Activated CD4-positive, alpha-beta T cell treated with anti-CD3 and anti-CD28 coated beads for 36 hours (primary cell): ENCODE data around the gene GPR78. TPM values are rescaled to one million over a fixed set of nuclear protein-coding genes. Genes with fewer than 3 reads are reported as not detected.

Experiments
- ATAC-seq: fragments of 200-7000 bp; cut with Tn5 transposase; one replicate; pipeline ENCODE4 v1.10.0; 2021; ENCODE audit warnings: mild to moderate bottlenecking, moderate library complexity
- CTCF ChIA-PET: fragments of 350-600 bp; sonication (Branson Sonifier 250); formaldehyde crosslinking; loops from one replicate; lab custom pipeline; 2021; ENCODE audit warnings: antibody characterized with exemption; lab: Charles Lee
- POLR2A ChIA-PET: fragments of 350-600 bp; sonication (Branson Sonifier 250); formaldehyde crosslinking; loops from one replicate; lab custom pipeline; 2021; ENCODE audit warnings: antibody characterized with exemption, inconsistent platforms; lab: Charles Lee
- DNase-seq: peaks from one replicate; pipeline ENCODE4 v3.0.0-alpha.2; 2020
- H3K27ac Mint-ChIP-seq: one replicate; pipeline ENCODE4 v1.8.0; 2021; ENCODE audit warnings: mixed read lengths
- H3K27me3 Mint-ChIP-seq: one replicate; pipeline ENCODE4 v1.8.0; 2021; ENCODE audit warnings: mixed read lengths
- H3K36me3 Mint-ChIP-seq: one replicate; pipeline ENCODE4 v1.8.0; 2021; ENCODE audit warnings: low read depth, mixed read lengths
- H3K4me1 Mint-ChIP-seq: one replicate; pipeline ENCODE4 v1.8.0; 2021; ENCODE audit warnings: mixed read lengths
- H3K4me3 Mint-ChIP-seq: one replicate; pipeline ENCODE4 v1.8.0; 2021; ENCODE audit warnings: mild to moderate bottlenecking, moderate library complexity, mixed read lengths
- H3K9me3 Mint-ChIP-seq: one replicate; pipeline ENCODE4 v1.8.0; 2021; ENCODE audit warnings: low read depth, mixed read lengths
- intact Hi-C, 2 experiments: fragments of 100-400 bp; cut with DNase I in 1 of 2; cut with micrococcal nuclease in 1 of 2; formaldehyde crosslinking; loops; one replicate each; pipeline versions ENCODE4 v1.14.2 to v1.15.1; 2022 to 2024; cut with DNase I, micrococcal nuclease
- total RNA-seq, 2 experiments: library from RNA; stranded (reverse); gene quantifications; one replicate each; pipeline ENCODE4 v1.2.3, GENCODE V29; 2021

Gene GPR78
- total RNA-seq, 2 experiments from 2014 or later = not detected

GRCh38 chr4:8540586-8540985 lies 39.6 kb upstream of the GPR78 start:
- intact Hi-C loops = no loop called here
- no peak for ATAC-seq
- no peak for DNase-seq
- no peak overlapping the region for H3K4me3 Mint-ChIP-seq
- no peaks in the 10 kb centered on the region for H3K36me3 Mint-ChIP-seq
- H3K27ac Mint-ChIP-seq = no peak overlapping the region
- no peaks in the 10 kb centered on the region for H3K9me3 Mint-ChIP-seq
- ChIA-PET CTCF (interaction anchor here (0.6 kb wide), 2 partner anchors 291 to 1009 kb away, joined by 3 to 4 read pairs; no protein-coding TSS in a partner anchor), POLR2A (no interaction called here)
- H3K4me1 Mint-ChIP-seq = peaks cover 13% of the 10 kb centered on the region
- H3K27me3 Mint-ChIP-seq = no peaks in the 10 kb centered on the region

DNA sequence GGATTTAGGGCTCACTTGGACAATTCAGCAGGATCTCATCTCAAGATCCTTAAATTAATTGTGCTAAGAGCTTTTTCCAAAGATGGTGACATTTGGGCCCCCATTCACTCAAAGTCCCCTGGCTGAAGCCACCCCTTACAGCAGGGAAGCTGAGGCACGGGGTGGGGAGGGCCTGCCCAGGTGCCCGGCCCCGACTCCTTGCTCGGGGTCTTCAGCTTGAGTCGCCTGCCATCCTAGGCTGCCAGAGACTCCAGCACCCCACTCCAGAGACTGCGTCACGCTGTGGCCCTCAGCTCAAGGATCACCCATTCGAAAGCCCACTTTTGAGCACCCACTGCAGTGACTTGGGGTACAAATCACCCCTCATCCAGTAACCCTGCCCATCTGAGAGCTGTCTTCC lies 39.2 kb upstream of the GPR78 start:
- ChIA-PET POLR2A (no interaction called here), CTCF (interaction anchor here (0.6 kb wide), 3 partner anchors 27 to 1009 kb away, joined by 3 to 4 read pairs (median 3); no protein-coding TSS in a partner anchor)
- Mint-ChIP-seq H3K27me3 (no peaks in the 10 kb centered on the region), H3K27ac (no peak overlapping the region), H3K4me1 (peaks cover 13% of the 10 kb centered on the region), H3K4me3 (no peak overlapping the region), H3K36me3 (no peaks in the 10 kb centered on the region), H3K9me3 (no peaks in the 10 kb centered on the region)
- ATAC-seq (no peak), DNase-seq (no peak)
- intact Hi-C loops = no loop called here

- POLR2A ChIA-PET = no interaction called here
- Mint-ChIP-seq H3K4me1 (peaks cover 13% of the 10 kb centered on the region), H3K4me3 (no peak overlapping the region), H3K27me3 (no peaks in the 10 kb centered on the region), H3K9me3 (no peaks in the 10 kb centered on the region), H3K27ac (no peak overlapping the region), H3K36me3 (no peaks in the 10 kb centered on the region)
- intact Hi-C loops = no loop called here
- ATAC-seq = no peak
- no peak for DNase-seq
- CTCF ChIA-PET = no interaction called here
Measured at GRCh38 chr4:8541981-8542715, 38.0 kb upstream of the GPR78 start.

DNA sequence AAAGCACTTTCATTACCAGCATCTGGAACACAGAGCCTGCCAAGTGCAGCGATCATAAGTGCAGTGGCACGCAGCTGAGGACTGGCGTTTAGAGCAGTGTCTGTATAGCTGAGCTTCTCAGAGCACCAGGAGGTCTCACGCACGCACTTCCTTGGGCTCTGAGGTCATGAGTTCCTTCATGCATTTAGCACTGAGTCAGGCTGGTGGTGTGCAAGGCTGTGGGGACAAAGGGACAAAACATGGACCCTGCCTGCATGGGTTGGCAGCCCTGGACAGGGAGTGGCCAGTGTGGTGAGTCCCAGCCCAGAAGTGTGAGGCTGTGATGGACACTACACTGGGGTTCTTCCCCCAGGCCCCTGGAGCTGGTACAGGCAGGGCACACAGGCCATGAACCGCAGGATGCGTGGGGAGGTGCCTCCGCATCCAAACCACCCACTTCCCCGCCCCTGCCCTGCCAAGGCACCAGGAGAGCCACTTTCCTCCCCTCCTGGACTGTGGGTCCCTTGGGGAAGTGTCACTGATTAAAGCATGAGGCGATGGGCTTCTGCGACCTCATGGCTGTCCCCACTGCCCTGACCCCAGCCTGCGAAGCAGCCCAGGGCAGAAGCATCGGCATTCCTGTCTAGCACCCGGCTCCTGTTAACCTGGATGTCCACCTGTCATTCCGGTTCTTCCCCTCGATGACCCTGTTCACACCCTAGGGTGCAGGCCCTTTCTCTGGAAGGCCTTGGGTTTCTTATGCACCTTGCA lies 37.2 kb upstream of the GPR78 start:
- ATAC-seq (no peak), DNase-seq (no peak)
- Mint-ChIP-seq H3K36me3 (no peaks in the 10 kb centered on the region), H3K9me3 (no peaks in the 10 kb centered on the region), H3K4me1 (peaks cover 13% of the 10 kb centered on the region), H3K27ac (no peak overlapping the region), H3K27me3 (no peaks in the 10 kb centered on the region), H3K4me3 (no peak overlapping the region)
- ChIA-PET CTCF (no interaction called here), POLR2A (no interaction called here)
- intact Hi-C loops = no loop called here

DNA sequence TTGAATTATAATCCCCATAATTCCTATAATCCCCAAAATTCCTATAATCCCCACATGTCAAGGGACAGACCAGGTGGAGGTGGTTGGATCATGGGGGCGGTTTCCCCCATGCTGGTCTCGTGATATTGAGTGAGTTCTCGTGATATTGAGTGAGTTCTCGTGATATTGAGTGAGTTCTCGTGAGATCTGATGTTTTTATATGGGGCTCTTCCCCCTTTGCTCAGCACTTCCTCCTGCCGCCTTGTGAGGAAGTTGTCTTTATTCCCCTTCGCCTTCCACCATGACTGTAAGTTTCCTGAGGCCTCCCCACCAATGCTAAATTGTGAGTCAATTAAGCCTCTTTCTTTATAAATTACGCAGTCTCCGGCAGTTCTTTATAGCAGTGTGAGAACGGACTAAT lies 36.6 kb upstream of the GPR78 start:
- no peaks in the 10 kb centered on the region for H3K36me3 Mint-ChIP-seq
- POLR2A ChIA-PET = no interaction called here

DNA sequence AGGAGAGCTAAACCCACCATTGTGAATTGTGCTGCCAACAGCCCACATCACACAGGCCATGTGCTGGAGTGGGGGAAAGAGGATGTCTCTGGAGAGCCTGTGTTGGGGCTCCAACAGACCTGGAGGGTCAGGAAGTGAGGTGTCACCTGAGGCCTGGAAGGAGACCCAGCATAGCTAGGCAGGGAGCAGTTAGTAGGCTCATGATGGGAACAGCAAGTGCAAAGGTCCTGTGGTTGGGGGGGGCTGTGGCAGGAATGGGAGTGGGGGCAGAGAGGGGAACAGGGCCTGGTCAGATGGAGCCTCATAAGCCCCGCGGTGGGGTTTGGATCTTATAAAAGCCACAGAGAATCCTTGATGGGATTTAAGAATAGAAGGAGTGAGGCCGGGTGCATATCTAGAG lies 35.9 kb upstream of the GPR78 start:
- no peaks in the 10 kb centered on the region for H3K9me3 Mint-ChIP-seq
- POLR2A ChIA-PET = no interaction called here
- intact Hi-C loops = no loop called here

More for the DNA sequence above, 36.6 kb upstream of the GPR78 start:
- ATAC-seq = no peak
- CTCF ChIA-PET = no interaction called here
- intact Hi-C loops = no loop called here
- DNase-seq = no peak
- H3K4me1 Mint-ChIP-seq = peaks cover 13% of the 10 kb centered on the region
- H3K27ac Mint-ChIP-seq = no peak overlapping the region
- H3K27me3 Mint-ChIP-seq = no peaks in the 10 kb centered on the region
- no peaks in the 10 kb centered on the region for H3K9me3 Mint-ChIP-seq
- no peak overlapping the region for H3K4me3 Mint-ChIP-seq

DNA sequence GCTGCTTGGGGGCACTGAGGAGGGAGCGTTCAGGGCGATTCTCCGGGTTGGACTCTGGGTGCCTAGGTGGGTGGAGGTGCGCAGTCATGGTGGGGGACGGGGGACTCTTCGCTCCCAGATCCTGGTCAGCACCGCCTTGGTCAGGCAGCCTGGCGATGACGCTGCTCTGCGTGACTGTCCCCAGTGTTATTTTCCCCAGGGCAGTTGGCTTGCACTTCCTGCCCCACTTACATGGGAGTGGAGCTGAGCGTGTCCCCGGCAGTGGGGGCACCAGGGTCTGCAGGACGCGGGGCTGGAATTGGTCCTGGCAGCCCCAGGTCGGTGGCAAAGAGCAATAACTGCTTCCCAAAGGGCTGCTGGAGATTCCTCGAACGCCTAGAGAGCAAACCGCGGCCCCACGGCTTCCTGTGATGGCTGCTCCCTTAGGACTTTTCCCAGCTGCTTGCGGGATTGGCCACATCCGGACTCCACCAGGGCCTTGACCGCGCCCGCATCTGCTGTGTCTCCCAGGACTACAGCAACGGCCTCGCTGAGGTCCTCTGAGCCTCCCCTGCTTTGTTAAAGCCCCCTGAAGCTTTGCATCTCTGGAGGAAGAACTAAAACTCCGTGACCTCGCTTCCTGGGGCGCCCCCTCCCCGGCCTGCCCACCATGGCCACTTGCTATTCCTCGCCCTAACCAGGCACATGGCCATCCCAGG lies 35.3 kb upstream of the GPR78 start:
- H3K27me3 Mint-ChIP-seq = no peaks in the 10 kb centered on the region
- CTCF ChIA-PET = interaction anchor here (1.0 kb wide), 1 partner anchor 75 kb away, joined by 3 read pairs; no protein-coding TSS in a partner anchor
- POLR2A ChIA-PET = no interaction called here
- H3K27ac Mint-ChIP-seq = no peak overlapping the region
- H3K36me3 Mint-ChIP-seq = no peaks in the 10 kb centered on the region
- DNase-seq (no peak), ATAC-seq (no peak)
- intact Hi-C loops = no loop called here
- H3K4me1 Mint-ChIP-seq = peaks cover 5% of the 10 kb centered on the region
- no peaks in the 10 kb centered on the region for H3K9me3 Mint-ChIP-seq
- H3K4me3 Mint-ChIP-seq = no peak overlapping the region

More for the DNA sequence above, 35.9 kb upstream of the GPR78 start:
- CTCF ChIA-PET = interaction anchor here (1.0 kb wide), 1 partner anchor 75 kb away, joined by 3 read pairs; no protein-coding TSS in a partner anchor
- Mint-ChIP-seq H3K27ac (no peak overlapping the region), H3K36me3 (no peaks in the 10 kb centered on the region), H3K4me1 (peaks cover 11% of the 10 kb centered on the region), H3K4me3 (no peak overlapping the region), H3K27me3 (no peaks in the 10 kb centered on the region)
- no peak for DNase-seq
- ATAC-seq = no peak

GRCh38 chr4:8545439-8545765 lies 34.8 kb upstream of the GPR78 start:
- Mint-ChIP-seq H3K27ac (no peak overlapping the region), H3K9me3 (no peaks in the 10 kb centered on the region)
- CTCF ChIA-PET = no interaction called here

GRCh38 chr4:8546766-8547107 lies 33.5 kb upstream of the GPR78 start:
- intact Hi-C loops = loop anchor here (1.0 to 2.0 kb wide), 4 partner anchors 78 to 304 kb away; no protein-coding TSS in a partner anchor
- ATAC-seq (no peak), DNase-seq (no peak)
- H3K9me3 Mint-ChIP-seq = no peaks in the 10 kb centered on the region
- POLR2A ChIA-PET = no interaction called here
- no peak overlapping the region for H3K4me3 Mint-ChIP-seq
- no peaks in the 10 kb centered on the region for H3K36me3 Mint-ChIP-seq
- H3K4me1 Mint-ChIP-seq = no peaks in the 10 kb centered on the region
- H3K27me3 Mint-ChIP-seq = no peaks in the 10 kb centered on the region
- CTCF ChIA-PET = interaction anchor here (0.7 kb wide), 1 partner anchor 79 kb away, joined by 3 read pairs; no protein-coding TSS in a partner anchor
- no peak overlapping the region for H3K27ac Mint-ChIP-seq

More at GRCh38 chr4:8545439-8545765, 34.8 kb upstream of the GPR78 start:
- DNase-seq (no peak), ATAC-seq (no peak)
- POLR2A ChIA-PET = no interaction called here
- H3K27me3 Mint-ChIP-seq = no peaks in the 10 kb centered on the region
- intact Hi-C loops = no loop called here
- no peaks in the 10 kb centered on the region for H3K36me3 Mint-ChIP-seq
- H3K4me3 Mint-ChIP-seq = no peak overlapping the region
- no peaks in the 10 kb centered on the region for H3K4me1 Mint-ChIP-seq

DNA sequence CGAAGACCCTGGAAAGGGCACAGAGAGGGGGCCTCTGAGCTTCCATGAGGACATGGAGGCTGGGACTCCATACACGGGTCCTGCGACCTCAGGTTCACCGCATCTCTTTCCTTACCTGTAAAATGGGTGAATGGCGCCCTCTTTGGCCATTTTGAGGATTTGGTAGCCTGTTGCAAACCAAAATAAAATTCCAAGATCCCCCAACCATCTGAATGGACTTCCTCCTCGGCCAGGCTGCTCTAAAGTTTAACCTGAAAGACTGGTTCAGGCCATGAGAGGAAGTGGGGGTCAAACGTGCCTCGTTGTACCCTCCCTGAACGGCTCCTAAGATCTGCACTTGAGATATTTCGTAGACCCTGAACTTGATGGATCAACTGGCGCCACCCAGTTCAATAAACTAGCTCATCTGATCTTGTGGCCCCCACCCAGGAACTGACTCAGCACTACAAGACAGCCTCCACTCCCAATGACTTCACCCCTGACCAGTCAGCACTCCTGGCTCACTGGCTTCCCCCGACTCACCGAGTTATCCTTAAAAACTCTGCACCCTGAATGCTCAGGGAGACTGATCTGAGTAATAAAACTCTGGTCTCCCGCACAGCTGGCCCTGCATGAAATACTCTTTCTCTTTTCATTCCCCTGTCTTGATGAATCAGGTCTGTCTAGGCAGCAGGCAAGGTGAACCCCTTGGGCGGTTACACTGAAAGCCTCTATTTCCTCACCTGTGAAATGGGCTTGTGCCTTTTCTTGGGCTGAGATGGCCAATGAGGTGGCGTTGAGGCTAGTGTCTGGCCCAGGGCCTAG lies 32.9 kb upstream of the GPR78 start:
- Mint-ChIP-seq H3K9me3 (no peaks in the 10 kb centered on the region), H3K36me3 (no peaks in the 10 kb centered on the region), H3K27me3 (no peaks in the 10 kb centered on the region), H3K4me1 (no peaks in the 10 kb centered on the region), H3K27ac (no peak overlapping the region), H3K4me3 (no peak overlapping the region)
- CTCF ChIA-PET = interaction anchor here (0.6 to 1.0 kb wide), 4 partner anchors 19 to 1046 kb away, joined by 3 read pairs; no protein-coding TSS in a partner anchor
- ATAC-seq (peak; percentile 47), DNase-seq (peak; percentile 42)
- intact Hi-C loops = loop anchor here (1.0 to 2.0 kb wide), 4 partner anchors 79 to 305 kb away; no protein-coding TSS in a partner anchor
- POLR2A ChIA-PET = no interaction called here
